IPS-18a (cell line): ENCODE results near the gene NPAS2.

Source experiments
- H3K27ac ChIP-seq: one replicate; pipeline ENCODE4 v1.5.1; 2013; ENCODE audit warnings: low read length
- H3K27me3 ChIP-seq: one replicate; pipeline ENCODE4 v1.6.1; 2013; ENCODE audit warnings: mild to moderate bottlenecking, low read length; ENCODE audit not compliant: control insufficient read depth, insufficient read depth
- H3K36me3 ChIP-seq: one replicate; pipeline ENCODE4 v1.6.1; 2013; ENCODE audit warnings: low read depth, low read length; ENCODE audit not compliant: control insufficient read depth
- H3K4me1 ChIP-seq: one replicate; pipeline ENCODE4 v1.6.1; 2013; ENCODE audit warnings: low read depth, low read length; ENCODE audit not compliant: control insufficient read depth
- H3K4me3 ChIP-seq: one replicate; pipeline ENCODE4 v1.5.1; 2013; ENCODE audit warnings: low read length
- H3K9ac ChIP-seq: one replicate; pipeline ENCODE4 v1.6.1; 2013; ENCODE audit warnings: mild to moderate bottlenecking, low read length, moderate library complexity
- H3K9me3 ChIP-seq: one replicate; pipeline ENCODE4 v1.6.1; 2013; ENCODE audit warnings: low read depth, low read length; ENCODE audit not compliant: control insufficient read depth

Gene NPAS2

DNA sequence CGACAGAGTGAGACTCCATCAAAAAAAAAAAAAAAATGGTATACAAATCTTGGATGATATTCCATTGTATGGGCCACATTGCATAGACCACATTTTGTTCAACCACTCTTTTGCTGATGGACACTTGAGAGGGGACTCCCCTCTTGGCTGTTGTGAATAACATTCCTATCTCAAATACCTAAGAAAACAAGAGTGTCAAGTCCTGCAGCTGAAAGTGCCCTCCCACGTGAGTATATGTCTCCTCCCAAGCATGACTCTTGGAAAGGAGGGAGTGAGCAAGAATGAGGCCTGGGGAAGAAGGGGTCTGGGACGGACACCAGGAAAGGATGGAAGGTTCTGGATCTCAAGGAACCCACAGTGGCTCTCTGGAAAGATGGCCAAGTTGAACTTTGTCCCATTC lies 36.0 kb upstream of the NPAS2 start:
- Histone ChIP-seq H3K27me3 (no peaks in the 10 kb centered on the region), H3K36me3 (no peaks in the 10 kb centered on the region), H3K9me3 (no peaks in the 10 kb centered on the region), H3K4me3 (no peak overlapping the region), H3K4me1 (peaks cover 4% of the 10 kb centered on the region), H3K9ac (no peak overlapping the region), H3K27ac (no peak overlapping the region)

DNA sequence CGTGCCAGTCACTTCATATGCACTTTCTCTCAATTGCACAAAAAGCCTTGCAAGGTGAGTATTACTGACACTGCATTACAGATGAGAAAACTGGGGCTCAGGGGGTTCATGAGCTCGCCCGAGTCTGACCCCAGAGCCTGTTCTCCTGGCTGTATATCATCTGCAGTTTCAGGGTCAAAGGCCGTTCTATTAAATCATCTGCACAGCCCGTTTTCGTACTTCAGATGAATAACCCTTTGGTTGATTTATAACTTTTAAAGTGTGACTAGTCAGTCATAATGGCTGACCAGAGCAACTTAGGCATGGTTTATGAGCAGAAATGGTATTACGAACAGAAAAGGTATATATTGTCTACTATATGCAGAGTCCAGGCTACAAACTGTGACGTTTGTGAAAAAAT lies 35.3 kb upstream of the NPAS2 start:
- no peak overlapping the region for H3K4me3 ChIP-seq
- H3K27me3 ChIP-seq = no peaks in the 10 kb centered on the region
- H3K36me3 ChIP-seq = no peaks in the 10 kb centered on the region
- H3K9ac ChIP-seq = no peak overlapping the region
- no peaks in the 10 kb centered on the region for H3K9me3 ChIP-seq
- no peak overlapping the region for H3K27ac ChIP-seq
- H3K4me1 ChIP-seq = peaks cover 4% of the 10 kb centered on the region

DNA sequence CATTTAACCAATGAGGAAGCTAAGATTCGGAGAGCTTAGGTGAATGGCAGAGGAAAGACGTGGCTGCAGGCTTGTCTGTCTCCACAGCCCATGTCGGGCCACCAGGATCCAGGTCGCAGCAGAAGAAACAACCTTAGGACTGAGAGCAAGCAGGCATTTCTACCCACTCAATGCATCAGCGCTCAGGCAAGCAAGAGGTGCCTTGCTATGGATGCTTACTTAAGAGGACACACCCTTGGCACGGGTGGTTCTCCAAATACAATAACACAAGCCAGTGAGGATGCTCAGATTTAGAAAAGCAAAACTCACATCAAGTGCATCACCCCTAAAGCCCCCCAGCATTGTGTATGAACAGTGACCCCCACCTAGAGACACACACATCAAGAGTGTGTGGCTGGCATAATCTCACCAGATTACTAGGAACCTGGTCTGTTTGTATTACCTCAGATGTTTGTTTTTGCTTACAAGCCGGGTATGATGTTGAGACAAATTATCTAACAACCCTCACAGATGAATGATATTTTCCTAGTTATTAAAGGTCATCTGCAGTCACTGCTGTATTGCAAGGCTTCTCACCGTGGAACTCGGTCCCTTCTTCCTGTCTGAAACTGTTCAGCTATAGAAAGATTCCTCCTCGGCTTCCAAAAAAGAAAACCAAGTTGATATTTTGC lies 34.2 kb upstream of the NPAS2 start:
- no peaks in the 10 kb centered on the region for H3K36me3 ChIP-seq
- H3K27me3 ChIP-seq = no peaks in the 10 kb centered on the region
- no peaks in the 10 kb centered on the region for H3K9me3 ChIP-seq
- H3K4me1 ChIP-seq = peaks cover 4% of the 10 kb centered on the region
- H3K4me3 ChIP-seq = no peak overlapping the region
- no peak overlapping the region for H3K27ac ChIP-seq
- no peak overlapping the region for H3K9ac ChIP-seq

DNA sequence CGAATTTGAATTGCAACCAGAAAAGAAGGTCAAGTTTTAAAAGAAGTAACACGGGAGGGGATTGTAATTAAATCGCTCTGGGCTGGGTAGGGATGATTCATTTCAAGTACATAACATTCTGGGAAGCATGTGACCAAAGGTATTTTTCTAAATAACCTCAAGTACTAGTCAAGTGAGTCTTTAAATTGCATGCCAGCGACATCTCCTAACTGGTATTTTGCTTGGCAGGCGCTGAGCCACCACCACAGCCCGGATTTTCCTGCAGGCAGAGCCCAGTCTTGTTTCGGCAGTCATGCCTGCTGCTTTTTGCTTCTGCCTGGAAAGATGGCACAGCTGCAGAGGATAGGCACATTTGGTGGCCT lies 33.7 kb upstream of the NPAS2 start:
- H3K27ac ChIP-seq = no peak overlapping the region
- no peak overlapping the region for H3K9ac ChIP-seq
- H3K9me3 ChIP-seq = no peaks in the 10 kb centered on the region
- H3K4me3 ChIP-seq = no peak overlapping the region
- H3K36me3 ChIP-seq = no peaks in the 10 kb centered on the region
- H3K4me1 ChIP-seq = peaks cover 4% of the 10 kb centered on the region
- no peaks in the 10 kb centered on the region for H3K27me3 ChIP-seq

DNA sequence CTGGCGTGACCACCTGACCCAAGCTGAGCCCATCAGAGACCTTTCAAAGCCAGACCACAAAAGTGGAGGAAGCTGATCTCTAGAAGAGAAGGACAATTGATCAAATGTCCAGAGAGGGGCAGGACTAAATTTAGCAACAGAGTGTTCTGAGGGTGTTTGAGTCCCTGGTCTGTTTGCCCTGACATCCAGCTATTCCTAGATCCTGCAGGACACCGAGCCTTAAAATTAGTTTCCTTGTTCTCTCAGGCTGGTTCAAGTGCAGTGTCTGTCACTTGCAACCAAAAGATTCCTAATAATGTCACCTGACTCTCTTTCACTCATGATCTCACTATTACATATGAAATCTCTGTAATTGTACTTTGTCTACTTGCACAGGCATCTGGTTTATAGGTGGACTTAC lies 33.0 kb upstream of the NPAS2 start:
- no peak overlapping the region for H3K4me3 ChIP-seq
- H3K27ac ChIP-seq = no peak overlapping the region
- no peaks in the 10 kb centered on the region for H3K27me3 ChIP-seq
- no peaks in the 10 kb centered on the region for H3K36me3 ChIP-seq
- H3K9me3 ChIP-seq = no peaks in the 10 kb centered on the region
- H3K4me1 ChIP-seq = peaks cover 2% of the 10 kb centered on the region
- H3K9ac ChIP-seq = no peak overlapping the region

DNA sequence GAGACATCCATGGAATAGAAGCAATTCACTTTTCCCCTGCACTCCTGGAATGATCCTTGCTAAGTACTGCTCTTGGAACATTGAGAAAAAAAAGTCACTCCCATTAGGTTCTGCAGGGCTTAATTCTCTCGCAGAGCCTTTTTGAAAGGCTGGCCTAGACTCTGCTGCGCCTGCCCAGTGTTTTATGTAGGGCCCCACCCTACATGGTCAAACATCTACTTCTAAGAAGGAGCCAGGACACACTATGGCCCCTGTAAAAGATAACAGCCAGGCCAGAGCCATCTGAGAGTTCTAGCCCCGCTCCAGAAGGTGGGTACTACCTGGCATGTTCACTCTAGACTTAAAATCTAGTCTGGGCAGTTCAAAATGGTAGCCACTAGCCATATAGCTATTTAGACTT lies 30.6 kb upstream of the NPAS2 start:
- Histone ChIP-seq H3K9me3 (no peaks in the 10 kb centered on the region), H3K4me3 (no peak overlapping the region), H3K27ac (no peak overlapping the region), H3K36me3 (no peaks in the 10 kb centered on the region), H3K4me1 (no peaks in the 10 kb centered on the region), H3K9ac (no peak overlapping the region), H3K27me3 (no peaks in the 10 kb centered on the region)

DNA sequence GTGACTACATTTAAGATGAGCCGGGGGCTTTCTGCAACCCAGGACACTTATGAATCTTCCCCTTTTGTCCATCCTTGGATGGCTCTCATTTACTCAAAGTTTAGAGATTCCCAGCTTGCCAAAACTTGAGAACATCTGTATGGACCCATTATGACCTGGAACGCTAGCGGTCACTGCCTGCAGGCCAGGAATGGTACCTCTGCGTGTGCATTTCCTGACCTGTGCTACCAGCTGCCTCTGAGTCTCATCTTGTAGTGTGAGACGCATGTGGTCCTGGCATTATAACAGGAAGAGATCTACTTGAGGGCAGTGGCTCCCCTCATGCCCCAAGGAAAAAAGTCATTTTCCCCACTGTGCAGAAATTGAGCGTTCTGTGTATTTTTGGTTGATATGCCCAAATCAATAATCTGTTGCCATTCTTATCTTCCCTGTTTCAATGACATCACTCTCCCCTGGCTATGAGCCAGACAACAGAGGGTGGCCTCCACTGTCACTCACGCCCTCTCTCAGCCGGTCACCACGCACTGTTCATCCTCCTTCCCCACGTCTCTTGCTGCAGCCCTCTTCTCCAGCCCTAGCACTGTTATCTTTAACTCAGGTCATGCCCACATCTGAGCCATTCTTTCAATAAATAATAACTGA lies 28.5 kb upstream of the NPAS2 start:
- no peaks in the 10 kb centered on the region for H3K9me3 ChIP-seq
- no peaks in the 10 kb centered on the region for H3K27me3 ChIP-seq
- H3K36me3 ChIP-seq = no peaks in the 10 kb centered on the region
- no peak overlapping the region for H3K9ac ChIP-seq
- H3K4me3 ChIP-seq = no peak overlapping the region
- no peak overlapping the region for H3K27ac ChIP-seq
- H3K4me1 ChIP-seq = no peaks in the 10 kb centered on the region

DNA sequence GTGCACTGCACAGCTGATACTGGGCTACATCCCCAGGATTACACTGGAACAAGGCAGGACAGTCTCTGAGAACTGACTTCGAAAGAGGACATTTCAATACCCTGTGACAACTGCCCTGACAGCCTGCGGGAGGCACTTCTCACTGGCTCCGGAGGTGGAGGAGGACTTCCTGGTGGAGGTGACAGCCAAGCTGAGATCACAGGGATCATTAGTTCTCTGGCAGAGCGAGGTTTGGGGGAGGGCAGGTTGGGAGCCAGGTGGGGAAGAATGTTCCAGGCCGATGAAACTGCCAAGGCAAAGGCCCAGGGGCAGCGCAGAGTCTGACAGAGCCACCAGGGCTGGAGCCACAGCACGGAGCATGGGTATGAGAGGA lies 28.0 kb upstream of the NPAS2 start:
- Histone ChIP-seq H3K4me3 (no peak overlapping the region), H3K27ac (no peak overlapping the region), H3K4me1 (no peaks in the 10 kb centered on the region), H3K9me3 (no peaks in the 10 kb centered on the region), H3K27me3 (no peaks in the 10 kb centered on the region), H3K36me3 (no peaks in the 10 kb centered on the region), H3K9ac (no peak overlapping the region)

DNA sequence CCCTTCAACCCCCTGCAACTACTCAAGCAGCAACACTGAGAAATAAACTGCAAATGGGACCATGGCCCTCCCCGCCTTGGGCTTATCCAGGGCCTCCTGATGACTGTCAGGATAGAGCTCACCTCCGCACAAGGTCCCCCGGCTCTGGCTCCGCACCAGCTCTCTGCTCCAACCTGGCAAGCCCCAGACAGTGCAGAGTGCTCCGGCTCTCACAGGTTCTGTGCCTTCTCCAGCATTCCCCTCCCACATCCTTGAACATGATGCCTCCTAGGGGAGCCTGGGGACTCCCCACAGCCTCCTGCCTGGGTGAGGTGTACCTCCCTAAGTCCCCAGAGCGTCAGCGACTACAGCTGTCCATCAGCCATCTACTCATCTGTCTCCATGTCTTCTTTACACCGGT lies 26.7 kb upstream of the NPAS2 start:
- Histone ChIP-seq H3K27me3 (no peaks in the 10 kb centered on the region), H3K9ac (no peak overlapping the region), H3K36me3 (no peaks in the 10 kb centered on the region), H3K4me1 (no peaks in the 10 kb centered on the region), H3K9me3 (no peaks in the 10 kb centered on the region), H3K27ac (no peak overlapping the region), H3K4me3 (no peak overlapping the region)

DNA sequence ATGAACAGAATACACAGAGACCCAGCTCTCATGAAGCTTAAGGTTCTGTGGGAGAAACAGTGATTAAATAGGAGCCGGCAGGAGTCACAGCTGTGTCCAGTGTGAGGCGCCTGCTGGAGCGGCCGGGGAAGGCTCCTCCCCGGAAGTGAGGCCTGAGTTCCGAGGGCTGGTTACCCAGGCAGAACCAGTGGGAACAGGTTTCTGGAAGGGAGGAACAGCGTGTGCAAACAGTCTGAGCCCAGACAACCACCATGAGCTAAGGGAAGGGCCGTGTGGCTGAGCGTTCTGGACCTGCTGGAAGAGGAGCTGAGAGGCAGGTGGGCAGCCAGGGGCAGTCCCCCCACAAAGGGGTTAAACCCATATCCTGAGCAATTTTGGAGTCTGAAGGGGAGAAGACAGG lies 26.0 kb upstream of the NPAS2 start:
- H3K9ac ChIP-seq = no peak overlapping the region
- no peaks in the 10 kb centered on the region for H3K9me3 ChIP-seq
- H3K27me3 ChIP-seq = no peaks in the 10 kb centered on the region
- H3K4me3 ChIP-seq = no peak overlapping the region
- H3K27ac ChIP-seq = no peak overlapping the region
- H3K4me1 ChIP-seq = no peaks in the 10 kb centered on the region
- no peaks in the 10 kb centered on the region for H3K36me3 ChIP-seq

DNA sequence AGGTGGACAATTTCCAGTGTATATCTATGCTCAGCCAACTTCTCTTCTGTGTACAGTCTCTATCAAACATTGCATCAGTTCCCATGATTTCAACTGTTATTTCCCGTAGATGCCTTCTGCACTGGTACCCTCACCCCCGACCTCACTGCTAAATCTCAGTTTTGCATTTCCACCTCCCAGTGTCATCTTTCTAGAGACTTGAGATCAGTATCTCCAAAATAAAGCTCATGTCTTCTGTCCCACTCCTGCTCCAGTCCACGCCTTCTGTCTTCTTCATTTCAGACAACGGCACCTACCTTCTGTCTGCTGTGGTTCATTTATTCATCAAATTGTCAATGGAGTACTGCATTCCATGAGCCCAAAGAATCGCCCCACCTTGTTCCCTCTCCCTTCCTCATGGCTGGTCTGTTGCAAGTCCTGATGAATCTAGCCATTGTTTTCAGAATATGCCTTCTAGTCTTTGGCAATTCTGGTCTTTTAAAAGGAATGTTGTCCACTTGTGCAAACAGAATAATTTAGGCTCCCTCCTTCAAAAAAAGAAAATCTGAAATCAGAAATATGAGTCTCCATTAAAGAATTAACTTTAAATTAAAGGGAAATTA lies 23.3 kb upstream of the NPAS2 start:
- no peaks in the 10 kb centered on the region for H3K4me1 ChIP-seq
- H3K36me3 ChIP-seq = no peaks in the 10 kb centered on the region
- no peak overlapping the region for H3K27ac ChIP-seq
- no peak overlapping the region for H3K4me3 ChIP-seq
- H3K9ac ChIP-seq = no peak overlapping the region
- no peaks in the 10 kb centered on the region for H3K9me3 ChIP-seq
- no peaks in the 10 kb centered on the region for H3K27me3 ChIP-seq

DNA sequence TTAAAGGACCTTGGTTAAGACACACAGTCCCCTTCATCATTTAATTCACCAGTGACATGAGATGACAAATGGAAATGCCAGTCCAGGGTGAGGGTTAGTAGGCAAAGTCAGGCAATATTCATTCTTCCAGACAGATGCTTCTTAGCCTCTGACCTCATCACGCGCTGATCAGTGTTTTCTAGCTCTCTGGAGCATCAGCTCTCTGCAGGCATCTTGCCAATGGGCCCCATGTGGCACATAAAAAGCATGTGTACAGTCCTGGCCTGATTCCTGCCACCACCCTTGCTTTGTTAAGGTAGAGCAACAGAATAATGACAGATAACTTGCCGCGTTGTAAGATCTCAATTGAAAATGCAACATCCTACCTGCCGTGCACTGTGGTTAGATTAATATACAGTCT lies 20.3 kb upstream of the NPAS2 start:
- Histone ChIP-seq H3K27me3 (no peaks in the 10 kb centered on the region), H3K4me1 (no peaks in the 10 kb centered on the region), H3K4me3 (no peak overlapping the region)

More for the DNA sequence above, 20.3 kb upstream of the NPAS2 start:
- Histone ChIP-seq H3K9ac (no peak overlapping the region), H3K27ac (no peak overlapping the region), H3K9me3 (no peaks in the 10 kb centered on the region), H3K36me3 (no peaks in the 10 kb centered on the region)
